Endodermal cell (in vitro differentiated cells): ENCODE measurements around the gene IL18R1. TPM values are rescaled to one million over a fixed set of nuclear protein-coding genes. Genes with fewer than 3 reads are reported as not detected.

ENCODE experiments used
- DNase-seq: peaks from one replicate; pipeline ENCODE4 v3.0.0-alpha.2; 2017
- H3K27ac ChIP-seq: 2 replicates; pipeline ENCODE4 v1.5.1; 2013; ENCODE audit warnings: mild to moderate bottlenecking, low read depth, low read length, moderate library complexity
- H3K27me3 ChIP-seq: 2 replicates; pipeline ENCODE4 v1.6.1; 2013; ENCODE audit warnings: mild to moderate bottlenecking, low read length, moderate library complexity; ENCODE audit not compliant: insufficient read depth, control insufficient read depth, poor library complexity, severe bottlenecking
- H3K36me3 ChIP-seq: 2 replicates; pipeline ENCODE4 v1.7.0; 2013; ENCODE audit warnings: mild to moderate bottlenecking, low read length, moderate library complexity; ENCODE audit not compliant: control insufficient read depth, insufficient read depth
- H3K4me1 ChIP-seq: one replicate; pipeline ENCODE4 v1.7.0; 2013; ENCODE audit warnings: low read length; ENCODE audit not compliant: control insufficient read depth, insufficient read depth
- H3K4me3 ChIP-seq: 2 replicates; pipeline ENCODE4 v1.5.1; 2013; ENCODE audit warnings: mild to moderate bottlenecking, low read length, moderate library complexity
- H3K9ac ChIP-seq: 2 replicates; pipeline ENCODE4 v1.6.1; 2013; ENCODE audit warnings: mild to moderate bottlenecking, low read length, moderate library complexity; ENCODE audit not compliant: poor library complexity, severe bottlenecking; ENCODE audit errors: extremely low read depth
- H3K9me3 ChIP-seq: 2 replicates; pipeline ENCODE4 v1.6.1; 2013; ENCODE audit warnings: mild to moderate bottlenecking, low read length, moderate library complexity; ENCODE audit not compliant: control insufficient read depth
- H3K27ac Mint-ChIP-seq: 2 replicates; pipeline ENCODE4 v1.8.0; 2020; ENCODE audit warnings: mixed read lengths
- H3K27me3 Mint-ChIP-seq: 2 replicates; pipeline ENCODE4 v1.8.0; 2021; ENCODE audit warnings: mild to moderate bottlenecking, mixed read lengths; ENCODE audit not compliant: insufficient read depth
- H3K36me3 Mint-ChIP-seq: 2 replicates; pipeline ENCODE4 v1.8.0; 2020; ENCODE audit warnings: low read depth, mixed read lengths
- H3K4me1 Mint-ChIP-seq: 2 replicates; pipeline ENCODE4 v1.8.0; 2020; ENCODE audit warnings: mixed read lengths
- H3K4me3 Mint-ChIP-seq: 2 replicates; pipeline ENCODE4 v1.8.0; 2020; ENCODE audit warnings: mild to moderate bottlenecking, moderate library complexity, mixed read lengths
- H3K9me3 Mint-ChIP-seq: 2 replicates; pipeline ENCODE4 v1.8.0; 2020; ENCODE audit warnings: mild to moderate bottlenecking, mixed read lengths
- CTCF ChIP-seq: fragments of 200-600 bp; sonication (generic); conservative IDR thresholded peaks from 2 replicates; pipeline ENCODE4 v1.5.0; 2021; ENCODE audit warnings: antibody characterized with exemption, mild to moderate bottlenecking
- WGBS, 2 experiments: methylation state at CpG; one replicate each; pipeline versions ENCODE4 v1.1.5 to v1.1.7; 2013; ENCODE audit warnings: missing lambda C conversion rate in 2 of 2, mixed read lengths in 1 of 2; ENCODE audit not compliant: insufficient coverage in 1 of 2, insufficient read length in 1 of 2; 5-methylcytosine and 5-hydroxymethylcytosine counted together
- total RNA-seq, 2 donors: library from RNA; stranded (reverse); fragmentation: NEBNext Ultra II Directional in 1 of 2; extraction: Animal tissue kit (Norgen Biotek cat#: 25700) in 1 of 2; gene quantifications; 2 replicates in 1 of 2; 3 replicates in 1 of 2; pipeline ENCODE4 v1.2.1, GENCODE V29; 2021

Gene IL18R1
- total RNA-seq, 2 donors from 2014 or later = 2.2 to 2.4 TPM

GRCh38 chr2:102366406-102367112 is 11.0 kb downstream of the IL18R1 start:
- Histone ChIP-seq H3K9me3 (peaks cover 46% of the 10 kb centered on the region), H3K27ac (no peak overlapping the region), H3K27me3 (no peaks in the 10 kb centered on the region), H3K9ac (no peak overlapping the region), H3K4me1 (no peaks in the 10 kb centered on the region), H3K4me3 (peak overlapping the region; percentile 50), H3K36me3 (peaks cover 45% of the 10 kb centered on the region)
- peaks cover 37% of the 10 kb centered on the region for H3K9me3 Mint-ChIP-seq
- H3K4me1 Mint-ChIP-seq = peaks cover 5% of the 10 kb centered on the region
- DNase-seq = no peak
- TF ChIP-seq CTCF = no peak
- WGBS, 2 experiments = 93 to 94% methylated on average over 3 of the region's 3 CpGs
- no peak overlapping the region for H3K4me3 Mint-ChIP-seq
- no peaks in the 10 kb centered on the region for H3K27me3 Mint-ChIP-seq
- no peak overlapping the region for H3K27ac Mint-ChIP-seq
- peaks cover 50% of the 10 kb centered on the region for H3K36me3 Mint-ChIP-seq

- H3K27ac ChIP-seq = no peak overlapping the region
Measured at GRCh38 chr2:102367331-102367971, 11.9 kb downstream of the IL18R1 start.

More at GRCh38 chr2:102367331-102367971, 11.9 kb downstream of the IL18R1 start:
- no peaks in the 10 kb centered on the region for H3K4me1 Mint-ChIP-seq
- no peaks in the 10 kb centered on the region for H3K27me3 Mint-ChIP-seq
- peaks cover 50% of the 10 kb centered on the region for H3K36me3 Mint-ChIP-seq
- H3K4me3 Mint-ChIP-seq = no peak overlapping the region
- H3K27me3 ChIP-seq = no peaks in the 10 kb centered on the region
- H3K4me1 ChIP-seq = no peaks in the 10 kb centered on the region
- TF ChIP-seq CTCF = no peak
- H3K9ac ChIP-seq = no peak overlapping the region
- H3K9me3 Mint-ChIP-seq = peaks cover 37% of the 10 kb centered on the region
- no peak overlapping the region for H3K27ac Mint-ChIP-seq
- peaks cover 46% of the 10 kb centered on the region for H3K9me3 ChIP-seq
- WGBS, 2 experiments = 89 to 91% methylated on average over 4 to 6 of the region's 6 CpGs
- no peak for DNase-seq
- peaks cover 45% of the 10 kb centered on the region for H3K36me3 ChIP-seq
- no peak overlapping the region for H3K4me3 ChIP-seq
